ENCODE measurements around the gene DPPA5.
"Not testable (repeated sequence)": the region's sequence is repeated elsewhere in the genome, so short reads cannot be mapped to it uniquely, and the experiment has no call there.

The DPPA5 gene

DNA sequence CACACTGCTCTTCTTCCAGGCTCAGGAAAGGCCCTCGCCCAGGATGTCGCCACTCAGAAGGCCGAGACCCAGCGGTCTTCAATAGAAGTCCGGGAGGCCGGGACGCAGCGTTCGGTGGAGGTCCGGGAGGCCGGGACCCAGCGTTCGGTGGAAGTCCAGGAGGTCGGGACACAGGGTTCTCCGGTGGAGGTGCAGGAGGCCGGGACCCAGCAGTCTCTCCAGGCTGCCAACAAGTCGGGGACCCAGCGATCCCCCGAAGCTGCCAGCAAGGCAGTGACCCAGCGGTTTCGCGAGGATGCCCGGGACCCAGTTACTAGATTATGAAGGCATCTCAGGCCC lies 9.4 kb upstream of the DPPA5 start:
- no peak for DNase-seq

DNA sequence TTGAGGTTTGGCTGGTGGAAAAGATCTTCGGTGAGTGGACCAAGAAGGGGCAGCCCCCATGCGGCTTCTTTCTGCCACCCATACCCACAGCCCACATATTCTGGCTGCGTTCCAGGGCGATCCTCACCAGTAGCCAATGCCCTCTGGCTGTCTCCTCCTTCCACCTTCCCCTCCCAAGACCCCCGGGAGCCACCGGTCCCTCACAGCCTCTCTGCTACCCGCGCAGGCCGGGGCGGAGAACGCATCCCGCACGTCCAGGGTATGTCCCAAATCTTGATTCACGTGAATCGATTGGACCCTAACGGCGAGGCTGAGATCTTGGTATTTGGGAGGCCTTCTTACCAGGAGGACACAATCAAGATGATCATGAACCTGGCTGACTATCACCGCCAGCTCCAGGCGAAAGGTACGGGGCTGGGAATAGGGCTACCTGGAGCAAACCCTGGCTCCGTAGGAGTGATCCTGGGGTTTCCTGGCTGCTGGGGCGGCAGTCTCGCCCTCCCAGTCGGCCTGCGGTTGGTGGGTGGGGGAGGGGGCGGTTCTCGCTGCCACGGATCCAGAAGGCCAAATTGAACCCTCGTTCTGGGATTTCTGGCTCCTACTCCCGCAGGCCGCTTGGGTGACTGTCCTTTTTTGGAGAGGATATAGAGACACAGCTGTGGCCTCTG lies 8.9 kb upstream of the DPPA5 start:
- DNase-seq = no peak

DNA sequence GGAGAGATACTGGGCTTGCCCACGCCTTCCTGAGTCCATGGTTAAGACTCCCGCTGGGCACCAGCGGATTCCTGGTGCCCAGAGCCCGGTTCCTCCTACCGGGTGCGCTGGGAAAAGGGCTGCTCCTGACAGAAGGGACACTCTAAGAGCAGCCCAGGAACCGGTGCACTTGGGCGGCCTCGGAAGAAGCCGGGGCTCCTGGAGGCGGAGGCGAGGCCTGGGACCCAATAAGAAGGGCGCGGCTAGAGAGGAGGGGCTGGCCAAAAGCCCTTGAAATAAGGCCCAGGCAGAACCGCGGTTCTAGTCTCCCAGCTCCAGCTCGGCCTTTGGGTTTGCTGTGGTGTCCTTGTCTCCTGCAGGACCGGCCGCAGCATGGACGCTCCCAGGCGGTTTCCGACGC lies 8.3 kb upstream of the DPPA5 start, which contains the start of gene KHDC3L:
Gene KHDC3L (plus strand): TSS at position 301 of the 400 bp plus-strand sequence. CDS start 72 bp downstream, at position 373.
- no peak for DNase-seq

DNA sequence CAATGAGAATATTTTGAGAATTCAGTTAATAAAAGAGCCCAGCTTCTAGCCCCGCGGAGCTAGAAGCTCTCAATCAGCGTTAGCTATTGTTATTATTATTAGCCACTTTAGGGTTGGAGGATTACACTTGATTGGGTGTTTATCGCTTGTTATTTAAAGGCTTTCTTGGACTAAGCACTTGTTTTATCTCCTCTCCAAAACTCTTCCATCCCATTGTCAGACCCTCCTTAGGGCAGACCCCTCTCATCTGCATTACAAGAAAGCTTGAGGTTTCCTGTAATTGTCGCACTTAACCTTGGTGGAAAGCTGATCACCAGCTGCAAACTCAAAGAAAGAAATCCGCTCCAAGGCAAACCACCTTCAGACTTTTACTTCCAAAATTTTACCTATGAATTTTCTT lies 4.8 kb downstream of the DPPA5 start:
- DNase-seq = no peak

DNA sequence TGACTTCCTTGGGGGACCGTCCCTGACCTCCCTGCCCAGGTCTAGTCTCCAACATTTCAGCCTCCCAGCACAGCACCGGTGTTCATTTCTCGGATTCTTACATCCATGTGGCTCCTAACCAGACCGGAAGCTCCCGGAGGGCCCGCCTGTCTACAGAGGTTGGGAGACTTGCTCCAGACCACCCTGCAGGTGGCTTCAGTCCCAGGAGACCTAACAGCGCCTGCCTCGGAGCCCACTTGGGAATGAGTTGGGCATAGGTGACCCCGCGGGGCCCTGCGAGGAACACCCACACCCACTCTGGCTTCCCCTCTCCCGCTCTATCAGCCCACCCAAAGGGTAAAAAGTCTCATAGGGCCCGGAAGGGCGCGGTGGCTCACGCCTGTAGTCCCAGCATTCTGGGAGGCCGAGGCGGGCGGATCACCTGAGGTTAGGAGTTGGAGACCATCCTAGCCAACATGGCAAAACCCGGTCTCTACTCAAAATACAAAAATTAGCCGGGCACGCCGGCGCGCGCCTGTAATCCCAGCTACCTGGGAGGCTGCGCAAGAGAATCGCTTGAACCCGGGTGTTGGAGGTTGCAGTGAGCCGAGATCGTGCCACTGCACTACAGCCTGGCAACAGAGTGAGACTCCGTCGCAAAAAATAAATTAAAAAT lies 5.4 kb downstream of the DPPA5 start:
- no peak for DNase-seq

DNA sequence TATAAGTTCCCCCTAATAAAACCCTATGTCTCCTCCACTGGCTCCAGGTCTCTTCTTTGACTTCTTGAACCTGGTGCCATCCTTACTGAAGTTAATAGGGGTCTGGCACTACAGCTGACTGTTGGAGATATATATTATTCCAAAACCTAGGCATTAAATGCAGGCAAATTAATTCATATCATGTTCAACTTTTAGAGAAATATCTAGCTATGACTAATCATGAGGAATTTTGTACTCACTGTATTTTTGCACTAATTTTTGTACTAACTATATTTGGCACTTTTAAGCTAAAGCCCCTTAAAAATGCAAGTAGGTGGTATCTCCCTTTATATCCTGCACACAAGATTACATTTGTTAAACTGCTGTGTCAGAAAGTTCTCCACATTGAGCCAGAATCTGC lies 10.9 kb downstream of the DPPA5 start:
- DNase-seq = no peak

DNA sequence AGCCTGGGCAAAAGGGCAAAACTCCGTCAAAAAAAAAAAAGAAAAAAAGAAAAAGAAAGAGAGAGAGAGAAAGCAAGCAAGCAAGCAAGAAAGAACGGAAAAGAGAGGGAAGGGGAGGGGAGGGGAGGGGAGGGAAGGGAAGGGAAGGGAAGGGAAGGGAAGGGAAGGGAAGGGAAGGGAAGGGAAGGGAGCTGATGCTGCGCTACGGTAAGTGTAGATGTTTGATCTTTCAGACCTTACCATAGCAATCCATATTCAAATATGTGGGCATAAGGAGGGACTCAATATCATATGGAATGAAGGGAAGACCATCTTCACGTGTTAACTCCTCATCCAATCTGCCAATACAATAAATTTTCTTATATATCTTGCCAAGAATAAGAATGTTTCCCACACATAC lies 11.9 kb downstream of the DPPA5 start:
- no peak for DNase-seq

DNA sequence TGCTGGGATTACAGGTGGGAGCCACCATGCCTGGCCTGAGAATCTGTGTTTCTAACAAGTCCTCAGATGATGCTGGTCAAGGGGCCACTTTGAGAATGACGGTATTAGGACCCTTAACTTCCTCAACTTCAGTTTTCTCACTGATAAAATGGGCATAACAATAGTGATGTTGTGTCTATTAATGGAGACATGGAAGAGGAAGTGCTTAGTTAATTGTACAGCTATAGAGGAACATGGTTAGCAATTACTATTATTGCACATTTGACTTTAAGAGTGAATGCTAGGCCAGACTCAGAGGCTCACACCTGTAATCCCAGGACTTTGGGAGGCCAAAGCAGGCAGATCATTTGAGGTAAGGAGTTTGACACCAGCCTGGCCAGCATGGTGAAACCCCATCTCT lies 12.7 kb downstream of the DPPA5 start:
- no peak for DNase-seq

DNA sequence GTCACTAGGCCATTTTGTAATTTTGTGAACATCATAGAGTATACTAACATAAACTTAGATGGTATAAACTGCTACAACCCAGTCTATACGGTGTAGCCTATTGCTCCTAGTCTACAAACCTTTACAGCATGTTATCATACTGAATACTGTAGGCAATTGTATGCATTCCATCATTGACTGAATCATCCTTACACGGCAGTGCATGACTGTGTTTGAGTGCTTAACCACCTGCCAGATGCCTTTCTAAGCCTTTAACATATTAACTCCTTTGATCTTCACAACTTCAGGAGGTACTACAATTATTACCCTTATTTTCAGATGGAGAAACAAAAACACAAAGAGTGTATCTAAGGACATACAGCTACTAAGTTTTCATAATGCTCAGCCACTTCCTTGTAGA lies 14.0 kb downstream of the DPPA5 start:
- DNase-seq = no peak

DNA sequence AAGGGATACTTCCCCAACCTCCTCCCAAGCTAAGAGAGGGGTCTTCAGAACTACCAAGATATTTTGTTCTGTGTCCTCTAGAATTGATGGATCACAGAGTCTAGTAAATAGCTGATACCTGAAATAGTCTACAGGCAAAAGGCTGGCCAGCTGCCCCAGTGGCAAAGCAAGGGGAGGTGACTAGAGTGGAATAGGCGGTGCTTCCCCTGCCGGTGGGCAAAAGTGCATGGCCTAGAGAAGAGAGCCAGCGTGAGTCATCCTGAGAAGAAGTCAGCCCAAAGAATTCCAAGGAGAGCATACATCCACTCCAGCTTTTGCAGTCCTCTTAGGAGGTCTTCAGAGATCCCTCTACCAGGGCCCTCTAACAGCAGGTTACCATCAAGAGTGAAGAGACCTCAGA lies 14.7 kb downstream of the DPPA5 start:
- DNase-seq = no peak

DNA sequence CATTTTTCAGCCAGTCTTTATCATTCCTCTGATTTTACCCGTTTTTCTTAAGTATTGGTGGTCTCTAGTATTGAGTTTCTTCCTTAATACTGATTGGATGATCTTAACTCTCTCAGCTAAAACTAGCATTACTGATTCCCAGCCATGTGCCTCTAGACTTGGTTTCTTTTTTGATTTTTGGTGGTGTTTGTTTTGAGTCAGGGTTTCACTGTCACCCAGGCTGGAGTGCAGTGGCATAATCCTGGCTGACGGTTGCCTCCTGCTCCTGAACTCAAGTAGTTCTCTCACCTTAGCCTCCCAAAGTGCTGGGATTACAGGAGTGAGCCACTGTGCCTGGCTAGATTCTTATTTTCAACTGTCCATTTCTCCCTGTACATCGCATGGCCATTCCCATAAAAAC lies 24.9 kb downstream of the DPPA5 start:
- no peak for DNase-seq

DNA sequence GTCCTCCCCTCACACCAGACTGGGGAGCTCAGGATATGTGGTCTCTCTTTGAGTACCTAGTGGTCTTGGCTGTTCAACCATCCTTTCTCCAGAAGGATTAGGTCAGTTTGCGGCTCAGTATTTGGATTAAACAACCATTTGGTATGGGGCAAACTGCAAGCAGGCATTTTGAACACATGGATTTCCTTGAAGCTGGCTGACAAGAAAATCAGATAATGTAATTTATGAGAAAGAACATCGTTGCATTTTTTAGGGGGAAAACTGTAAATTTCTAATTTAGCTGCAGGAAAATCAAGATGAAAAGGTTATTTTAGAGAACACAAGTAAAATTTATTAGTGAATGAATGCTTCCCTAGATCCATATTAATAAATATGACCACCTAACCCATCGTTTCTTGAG lies 25.3 kb downstream of the DPPA5 start:
- no peak for DNase-seq

DNA sequence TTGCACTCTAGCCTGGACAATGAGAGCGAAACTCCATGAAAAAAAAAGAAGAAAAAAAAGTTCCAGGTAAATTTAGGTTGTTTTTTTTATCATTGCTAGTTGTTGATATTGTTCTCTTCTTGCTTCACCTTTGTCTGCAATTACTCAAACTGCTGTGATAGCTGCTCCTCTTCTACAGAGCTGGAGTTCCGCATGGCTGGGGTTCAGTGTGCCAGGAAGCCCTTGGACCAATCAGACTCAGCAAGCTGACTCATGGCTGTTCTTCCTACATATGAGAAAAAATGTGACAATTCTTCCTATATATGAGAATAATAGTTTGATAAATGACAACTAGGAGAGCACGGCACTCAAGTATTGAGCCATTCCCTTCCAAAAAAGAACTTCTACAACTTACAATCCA lies 28.4 kb downstream of the DPPA5 start:
- DNase-seq = no peak

DNA sequence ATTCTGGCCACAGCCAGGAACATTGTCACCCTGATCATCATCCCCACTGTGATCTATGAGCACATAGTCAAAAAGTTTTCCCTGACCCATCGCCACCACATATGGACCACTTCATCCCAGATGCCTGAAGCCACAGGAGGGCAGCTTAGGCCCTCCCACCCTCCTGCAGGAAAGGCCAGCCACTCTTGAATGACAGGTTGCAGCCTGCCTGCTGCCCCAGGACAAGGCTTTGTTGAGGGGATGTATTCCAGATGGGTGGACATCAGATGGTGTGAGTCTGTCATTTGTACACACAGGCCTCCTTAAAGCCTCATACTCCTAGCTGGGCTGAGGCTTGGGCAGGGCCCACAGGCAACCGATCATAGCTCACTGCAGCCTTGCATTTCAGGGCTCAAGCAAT lies 30.8 kb downstream of the DPPA5 start:
- DNase-seq = no peak

DNA sequence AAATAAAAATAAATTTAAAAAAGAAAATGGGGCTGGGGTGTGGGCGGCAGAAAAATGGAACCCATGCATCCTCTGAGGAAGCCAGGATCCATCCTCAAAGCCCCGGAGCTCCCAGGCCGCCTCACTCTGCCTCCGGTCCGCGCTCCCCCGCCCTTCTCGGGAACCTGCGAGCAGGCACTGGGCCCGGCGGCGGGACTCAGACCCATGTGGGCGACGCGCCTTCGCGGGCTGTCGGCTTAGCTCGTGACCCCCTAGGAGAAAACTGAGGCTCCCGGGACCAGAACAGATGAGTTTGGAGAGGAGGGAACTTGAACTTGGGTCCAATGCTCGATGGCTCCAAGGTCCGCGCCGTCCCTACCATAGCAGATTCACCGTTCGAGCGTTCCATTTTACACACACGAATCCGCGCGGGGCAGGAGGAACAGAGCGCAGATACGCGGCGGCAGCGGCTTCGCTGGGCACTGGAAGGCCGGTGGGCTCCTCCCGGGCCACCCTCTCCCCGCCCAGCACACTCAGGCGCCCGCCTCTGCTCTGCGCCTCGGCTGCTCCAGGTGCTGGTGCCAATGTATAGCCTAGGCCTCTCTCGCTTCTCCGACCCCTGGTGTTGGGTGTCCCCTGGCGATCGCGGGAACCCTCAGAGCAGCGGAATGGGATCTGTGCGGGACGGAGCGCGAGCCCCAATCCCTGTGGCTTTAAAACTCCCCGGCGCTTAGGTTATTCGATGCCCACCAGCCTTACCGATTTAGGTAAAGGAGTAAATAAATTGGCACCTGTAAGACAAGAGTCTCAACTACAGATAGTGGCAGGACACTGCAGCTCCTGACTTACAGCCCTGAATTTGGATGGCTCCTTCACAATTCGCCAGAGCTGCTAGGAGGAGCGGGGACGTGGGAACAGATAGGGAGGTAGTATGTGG lies 39.2 kb downstream of the DPPA5 start:
- no peak for DNase-seq

DNA sequence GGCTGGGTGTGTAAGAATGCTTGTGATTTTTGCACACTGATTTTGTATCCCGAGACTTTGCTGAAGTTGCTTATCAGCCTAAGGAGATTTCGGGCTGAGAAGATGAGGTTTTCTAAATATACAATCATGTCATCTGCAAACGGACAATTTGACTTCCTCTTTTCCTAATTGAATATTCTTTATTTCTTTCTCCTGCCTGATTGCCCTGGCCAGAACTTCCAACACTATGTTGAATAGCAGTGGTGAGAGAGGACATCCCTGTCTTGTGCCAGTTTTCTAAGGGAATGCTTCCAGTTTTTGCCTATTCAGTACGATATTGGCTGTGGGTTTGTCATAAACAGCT lies 43.6 kb downstream of the DPPA5 start:
- not testable (repeated sequence) for DNase-seq

DNA sequence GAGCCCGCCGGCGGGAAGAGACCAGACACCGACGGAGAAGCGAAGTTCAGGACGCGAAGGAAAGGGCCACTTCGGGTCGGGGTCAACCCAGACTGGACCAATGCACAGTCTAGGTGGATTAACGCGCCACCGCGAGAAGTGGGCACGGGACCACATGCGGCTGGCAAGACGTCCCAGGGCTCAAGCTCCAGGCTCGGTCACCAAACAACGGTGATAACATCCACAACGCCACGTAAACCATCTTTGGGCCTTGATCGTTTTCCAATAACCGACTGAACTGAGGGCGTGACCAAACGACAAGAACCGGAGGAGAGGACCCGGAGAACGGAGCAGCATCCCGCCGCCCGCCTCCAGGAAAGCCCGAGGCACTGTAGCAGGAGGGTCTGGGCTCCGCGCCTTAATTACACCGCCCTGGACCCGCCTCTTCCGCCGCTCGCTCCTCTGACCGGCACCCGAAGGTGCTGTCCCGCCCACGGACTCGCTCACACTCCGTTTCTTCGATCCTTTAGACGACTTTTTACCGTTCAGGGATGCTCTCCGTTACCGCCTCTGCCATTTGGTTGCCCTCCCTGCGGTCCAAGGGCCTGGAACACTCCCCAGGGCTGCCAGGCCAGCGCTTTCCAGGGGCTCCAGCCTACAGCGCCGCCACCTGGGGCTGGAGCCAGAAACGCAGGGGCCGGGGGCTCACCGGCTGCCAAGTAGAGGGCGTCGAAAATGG lies 44.1 kb downstream of the DPPA5 start:
- DNase-seq = peak; percentile 55

DNA sequence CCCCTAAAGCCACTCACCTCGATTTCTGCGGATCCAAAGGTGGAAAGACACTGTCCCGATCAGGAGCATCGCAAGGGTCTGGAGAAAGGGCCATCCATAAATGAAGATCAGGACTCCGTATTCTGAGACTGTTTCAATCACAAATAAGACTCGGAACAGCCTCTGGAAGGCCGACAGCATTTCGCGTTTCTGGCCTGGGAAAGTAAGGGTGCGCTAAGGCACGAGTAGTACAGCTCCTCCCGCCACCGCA lies 44.6 kb downstream of the DPPA5 start:
- DNase-seq = no peak

DNA sequence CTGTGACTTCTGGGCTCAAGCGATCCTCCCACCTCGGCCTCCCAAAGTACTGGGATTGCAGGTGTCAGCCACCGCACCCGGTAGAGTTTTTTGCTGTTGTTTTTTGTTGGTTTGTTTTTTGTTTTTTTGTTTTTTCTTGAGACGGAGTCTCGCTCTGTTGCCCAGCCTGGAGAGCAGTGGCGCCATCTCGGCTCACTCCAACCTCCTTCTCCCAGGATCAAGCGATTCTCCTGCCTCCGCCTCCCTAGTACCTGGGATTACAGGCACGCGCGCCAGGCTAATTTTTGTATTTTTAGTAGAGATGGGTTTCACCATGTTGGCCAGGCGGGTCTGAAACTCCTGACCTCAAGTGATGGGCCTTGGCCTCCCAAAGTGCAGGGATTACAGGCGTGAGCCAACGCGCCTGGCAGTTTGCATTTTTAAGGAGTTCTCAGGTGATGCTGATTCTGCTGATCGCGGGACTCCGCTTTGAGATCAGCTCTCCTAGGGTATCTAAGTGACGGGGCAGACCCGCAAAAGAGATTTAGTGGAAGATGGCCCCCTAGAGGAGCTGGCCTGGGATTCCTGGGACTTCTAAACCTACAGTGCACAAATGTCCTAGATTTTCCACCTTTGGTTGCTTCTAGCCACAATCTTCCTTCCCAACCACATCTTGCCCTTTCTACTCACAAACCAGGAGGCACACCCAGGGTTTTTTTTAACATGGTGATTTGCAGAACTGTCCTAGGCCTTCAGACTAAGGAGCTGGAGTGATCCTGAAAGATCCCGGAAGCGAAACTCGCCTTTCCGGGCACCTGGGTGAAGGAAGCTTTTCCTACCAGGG lies 45.2 kb downstream of the DPPA5 start:
- no peak for DNase-seq

DNA sequence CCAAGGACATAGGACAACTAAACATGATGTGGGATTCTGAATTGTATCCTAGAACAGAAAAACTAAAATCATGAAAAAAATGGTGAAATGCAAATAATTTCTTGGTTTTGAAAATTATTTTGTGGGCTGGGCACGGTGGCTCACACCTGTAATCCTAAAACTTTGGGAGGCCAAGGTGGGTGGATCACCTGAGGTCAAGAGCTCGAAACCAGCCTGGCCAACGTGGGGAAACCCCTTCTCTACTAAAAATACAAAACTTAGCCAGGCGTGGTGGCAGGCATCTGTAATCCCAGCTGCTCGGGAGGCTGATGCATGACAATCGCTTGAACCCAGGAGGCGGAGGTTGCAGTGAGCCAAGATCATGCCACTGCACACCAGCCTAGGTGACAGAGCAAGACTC lies 50.3 kb downstream of the DPPA5 start:
- not testable (repeated sequence) for DNase-seq
